Peyer's patch (tissue), 4 donors: Measurements from ENCODE around the gene FKTN.

Source experiments
- POLR2A ChIP-seq, 2 donors: fragments of 450-650 bp; IDR thresholded peaks; one replicate each; pipeline ENCODE4 v1.5.1; 2017; ENCODE audit warnings: antibody characterized with exemption in 2 of 2, mild to moderate bottlenecking in 2 of 2, moderate library complexity in 2 of 2
- TF ChIP-seq, protein P1 (sequence below), 6 experiments: fragments of 450-650 bp in 4 of 6; fragments of 200-600 bp in 2 of 6; sonication (generic) in 1 of 6; IDR thresholded peaks; one replicate each; pipeline ENCODE4 v1.5.1; 2017 to 2019; ENCODE audit warnings: antibody characterized with exemption in 6 of 6, mild to moderate bottlenecking in 3 of 6, moderate library complexity in 1 of 6

DNA sequence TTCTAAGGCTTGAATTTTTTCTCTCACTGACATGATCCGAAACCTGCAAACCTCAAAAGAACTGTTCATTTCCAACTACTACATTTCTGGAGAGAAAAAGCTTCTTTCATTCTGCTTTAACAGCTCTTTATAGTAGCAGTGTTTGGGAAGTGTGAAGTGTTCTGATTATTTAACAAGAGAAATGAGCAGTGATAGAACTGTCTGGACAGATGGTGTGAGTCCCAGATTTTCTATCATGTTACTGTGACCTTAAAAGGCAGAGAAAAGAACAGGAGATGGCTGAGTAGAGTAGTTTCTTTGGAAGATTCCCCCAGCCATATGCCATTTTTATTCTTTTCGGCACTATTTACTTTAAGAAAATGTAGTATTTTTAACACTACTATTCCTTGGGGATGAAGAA is 63.1 kb downstream of the FKTN start:
- TF ChIP-seq, protein P1, sequence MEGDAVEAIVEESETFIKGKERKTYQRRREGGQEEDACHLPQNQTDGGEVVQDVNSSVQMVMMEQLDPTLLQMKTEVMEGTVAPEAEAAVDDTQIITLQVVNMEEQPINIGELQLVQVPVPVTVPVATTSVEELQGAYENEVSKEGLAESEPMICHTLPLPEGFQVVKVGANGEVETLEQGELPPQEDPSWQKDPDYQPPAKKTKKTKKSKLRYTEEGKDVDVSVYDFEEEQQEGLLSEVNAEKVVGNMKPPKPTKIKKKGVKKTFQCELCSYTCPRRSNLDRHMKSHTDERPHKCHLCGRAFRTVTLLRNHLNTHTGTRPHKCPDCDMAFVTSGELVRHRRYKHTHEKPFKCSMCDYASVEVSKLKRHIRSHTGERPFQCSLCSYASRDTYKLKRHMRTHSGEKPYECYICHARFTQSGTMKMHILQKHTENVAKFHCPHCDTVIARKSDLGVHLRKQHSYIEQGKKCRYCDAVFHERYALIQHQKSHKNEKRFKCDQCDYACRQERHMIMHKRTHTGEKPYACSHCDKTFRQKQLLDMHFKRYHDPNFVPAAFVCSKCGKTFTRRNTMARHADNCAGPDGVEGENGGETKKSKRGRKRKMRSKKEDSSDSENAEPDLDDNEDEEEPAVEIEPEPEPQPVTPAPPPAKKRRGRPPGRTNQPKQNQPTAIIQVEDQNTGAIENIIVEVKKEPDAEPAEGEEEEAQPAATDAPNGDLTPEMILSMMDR (IDR thresholded peaks at IDR 0.05): no peak
- no peak for TF ChIP-seq POLR2A (IDR thresholded peaks at IDR 0.05)
